Central memory CD4-positive, alpha-beta T cell (primary cell): ENCODE results near the gene ZNF317.

Experiments
- DNase-seq: peaks from one replicate; pipeline ENCODE4 v3.0.0; 2022
- total RNA-seq, 3 experiments: gene quantifications; one replicate each; lab custom pipeline; 2026; lab: John Stamatoyannopoulos, UW

The ZNF317 gene
- total RNA-seq = 78.2 to 94.3 (median 87.2) reads per million in 3 experiments

DNA sequence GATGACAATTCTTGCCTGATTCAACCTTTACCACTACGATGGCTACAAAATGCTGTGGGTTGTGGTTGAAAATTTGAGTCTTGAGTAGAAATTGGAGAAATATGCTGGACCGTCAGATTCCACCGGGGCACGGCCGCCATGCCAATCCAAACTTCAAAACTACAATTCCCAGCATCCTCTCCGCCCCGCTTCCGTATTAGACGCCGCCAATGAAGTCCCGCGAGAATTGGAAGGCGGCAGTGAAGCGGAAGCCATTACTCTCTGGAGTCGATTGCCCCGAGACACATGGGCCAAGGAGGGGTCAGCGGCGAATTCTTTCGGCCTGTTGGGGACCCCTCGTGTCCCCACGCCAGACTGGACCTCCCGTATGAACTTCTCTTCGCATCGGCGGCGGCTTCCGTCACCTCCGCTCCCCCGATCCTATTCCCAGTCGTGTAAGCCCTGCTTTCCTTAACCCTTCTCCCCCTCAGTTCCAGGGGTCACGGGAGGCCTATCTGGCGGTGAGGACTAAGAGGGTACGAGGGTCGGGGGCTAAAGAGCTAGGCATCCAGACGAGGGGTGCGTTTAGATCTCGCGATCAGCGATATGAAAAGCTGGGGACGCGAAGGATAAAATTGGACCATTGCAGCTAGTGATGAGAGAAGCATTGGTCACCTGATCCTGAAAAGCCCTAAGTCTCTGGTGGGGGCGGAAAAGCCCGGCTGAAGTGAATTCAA is at the start of gene ZNF317:
Gene ZNF317, plus strand, starts transcription at position 239 of the 716 bp plus-strand sequence. CDS start 15,620 bp downstream, outside the sequence.
- peak; percentile 88 for DNase-seq

DNA sequence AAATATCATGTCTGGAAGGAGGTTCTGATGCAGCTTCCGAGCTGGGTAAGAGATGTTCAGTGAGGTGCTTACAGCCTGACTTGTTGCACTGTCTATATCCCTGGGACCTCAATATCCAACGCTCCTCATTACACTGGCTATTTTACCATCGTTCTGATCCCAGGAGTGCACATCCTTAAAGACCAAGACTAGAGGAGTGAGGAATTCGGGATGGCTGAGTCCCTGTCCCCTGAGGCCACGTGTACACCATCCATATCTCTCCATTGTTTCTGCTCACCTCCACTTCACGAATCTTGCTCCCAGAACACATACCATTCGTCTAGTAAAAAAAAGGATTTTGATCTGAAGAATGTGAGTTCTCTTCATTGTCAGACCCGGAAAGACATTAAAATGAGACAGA is 32.8 kb upstream of the ZNF317 start, which contains the start of gene OR7G2:
Gene OR7G2, minus strand, starts transcription at position 101 of the 400 bp plus-strand sequence. CDS start 4,232 bp downstream, outside the sequence.
- DNase-seq = no peak

DNA sequence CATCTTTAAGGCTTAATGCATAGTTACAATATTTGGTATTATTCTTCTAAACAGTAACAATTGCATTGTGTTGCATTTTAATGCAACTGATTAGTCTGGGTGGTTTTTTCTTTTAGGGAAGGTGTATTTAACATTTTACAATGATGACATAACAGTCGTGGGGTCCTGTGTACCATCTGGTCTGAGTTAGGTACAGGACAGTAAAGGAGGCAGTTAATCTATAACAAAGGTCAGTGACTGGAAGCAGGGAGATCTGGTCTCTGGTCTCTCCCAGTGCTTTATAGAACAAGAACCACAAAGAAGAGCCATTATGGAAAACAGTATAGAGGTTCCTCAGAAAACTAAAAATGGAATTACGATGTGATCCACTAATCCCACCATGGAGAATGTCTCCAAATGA is 30.2 kb upstream of the ZNF317 start:
- no peak for DNase-seq

DNA sequence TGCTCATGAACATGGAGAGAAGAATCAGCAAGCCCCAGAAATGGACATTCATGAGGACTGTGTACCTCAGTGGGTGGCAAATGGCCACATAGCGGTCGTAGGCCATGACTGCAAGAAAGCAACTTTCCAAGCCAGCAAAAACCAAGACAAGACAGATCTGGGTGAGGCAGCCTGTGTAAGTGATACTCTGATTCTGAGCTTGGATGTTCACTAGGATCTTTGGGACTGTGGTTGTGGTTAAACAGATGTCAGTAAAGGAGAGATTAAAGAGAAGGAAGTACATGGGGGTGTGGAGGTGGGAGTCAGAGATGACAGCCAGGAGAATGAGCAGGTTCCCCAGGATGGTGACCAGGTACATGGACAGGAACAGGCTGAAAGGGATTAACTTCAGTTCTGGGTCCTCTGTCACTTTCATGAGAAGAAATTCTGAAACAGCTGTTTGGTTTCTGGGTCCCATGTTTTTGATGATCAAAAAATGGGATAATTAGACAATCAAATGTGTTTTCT is 24.8 kb upstream of the ZNF317 start, which contains the start of gene OR7G1:
Gene OR7G1, minus strand, starts transcription at position 457 of the 507 bp plus-strand sequence. Its CDS starts 0 bp downstream, at position 457.
- no peak for DNase-seq

DNA sequence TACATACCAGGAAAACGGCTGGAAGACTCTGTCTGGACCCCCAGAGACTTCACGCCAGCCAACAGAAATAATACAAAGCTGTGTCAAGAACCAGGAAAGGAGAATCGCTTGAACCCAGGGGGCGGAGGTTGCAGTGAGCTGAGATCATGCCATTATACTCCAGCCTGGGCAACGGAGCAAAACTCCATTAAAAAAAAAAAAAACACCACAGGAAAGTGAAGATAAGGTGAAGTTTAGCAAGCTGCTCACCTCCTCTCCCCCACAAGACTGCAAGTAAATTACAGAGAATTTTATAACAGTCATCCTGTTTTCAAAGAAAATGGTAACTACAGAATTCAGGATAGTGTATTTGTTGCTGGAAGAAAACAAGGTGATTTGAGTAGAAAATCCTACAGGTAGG is 23.6 kb upstream of the ZNF317 start:
- DNase-seq = no peak

DNA sequence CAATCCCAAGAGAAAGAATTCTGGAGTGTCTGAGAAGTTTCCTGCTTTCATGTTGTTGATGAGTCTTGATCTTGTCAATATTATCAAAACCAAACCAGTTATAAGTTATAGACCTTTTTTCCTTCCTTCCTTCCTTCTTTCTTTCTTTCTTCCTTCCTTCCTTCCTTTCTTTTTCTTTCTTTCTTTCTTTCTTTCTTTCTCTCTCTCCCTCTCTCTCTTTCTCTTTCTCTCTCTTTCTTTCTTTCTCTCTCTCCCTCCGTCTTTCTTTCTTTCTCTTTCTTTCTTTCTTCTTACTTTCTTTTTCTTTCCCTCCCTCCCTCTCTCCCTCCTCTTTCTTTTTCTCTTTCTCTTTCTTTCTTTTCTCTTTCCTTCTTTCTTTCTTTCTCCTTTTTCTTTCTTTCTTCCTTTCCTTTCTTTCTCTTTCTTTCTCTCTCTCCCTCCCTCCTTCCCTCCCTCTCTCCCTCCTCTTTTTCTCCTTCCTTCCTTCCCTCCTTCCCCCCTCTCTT is 13.2 kb upstream of the ZNF317 start, which contains the start of gene OR7G3:
Gene OR7G3, minus strand, starts transcription at position 51 of the 506 bp plus-strand sequence. Its CDS starts 0 bp downstream, at position 51.
- DNase-seq = no peak

DNA sequence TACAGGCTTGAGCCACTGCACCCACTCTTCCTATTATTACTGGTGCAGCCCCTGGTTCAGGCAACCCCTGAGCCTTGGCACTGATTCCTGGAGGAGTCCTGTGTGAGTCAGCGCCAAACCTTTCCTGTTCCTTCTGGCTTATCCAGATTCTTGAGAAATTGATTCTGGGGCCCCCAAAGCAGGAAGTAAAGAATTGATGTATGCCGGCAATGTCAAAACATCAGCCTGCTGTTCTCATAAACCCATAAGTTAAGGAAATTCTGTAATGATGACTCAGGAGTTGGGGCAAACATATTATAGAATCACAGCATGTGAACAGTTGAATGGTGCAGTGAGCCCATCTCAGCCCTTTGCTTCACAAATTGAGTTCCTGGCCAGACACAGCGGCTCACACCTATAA is 12.0 kb upstream of the ZNF317 start:
- no peak for DNase-seq

DNA sequence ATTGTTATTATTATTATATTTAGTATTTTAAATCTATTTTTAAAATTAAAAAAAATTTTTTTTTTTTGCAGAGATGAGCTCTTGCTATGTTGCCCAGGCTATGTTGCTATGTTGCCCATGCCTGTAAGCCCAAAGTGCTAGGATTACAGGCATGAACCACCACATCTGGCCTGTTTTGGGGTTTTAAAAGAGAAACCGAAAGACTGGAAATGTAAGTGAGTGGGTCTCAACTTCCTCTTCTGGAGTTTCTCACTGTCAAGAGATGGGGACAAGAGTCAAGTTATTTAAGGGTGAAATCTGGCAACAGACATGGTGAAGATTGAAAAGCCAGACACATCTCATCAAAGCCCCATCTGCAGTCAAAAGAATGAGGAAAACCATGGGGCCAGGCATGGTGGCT is 9.2 kb upstream of the ZNF317 start:
- no peak for DNase-seq

DNA sequence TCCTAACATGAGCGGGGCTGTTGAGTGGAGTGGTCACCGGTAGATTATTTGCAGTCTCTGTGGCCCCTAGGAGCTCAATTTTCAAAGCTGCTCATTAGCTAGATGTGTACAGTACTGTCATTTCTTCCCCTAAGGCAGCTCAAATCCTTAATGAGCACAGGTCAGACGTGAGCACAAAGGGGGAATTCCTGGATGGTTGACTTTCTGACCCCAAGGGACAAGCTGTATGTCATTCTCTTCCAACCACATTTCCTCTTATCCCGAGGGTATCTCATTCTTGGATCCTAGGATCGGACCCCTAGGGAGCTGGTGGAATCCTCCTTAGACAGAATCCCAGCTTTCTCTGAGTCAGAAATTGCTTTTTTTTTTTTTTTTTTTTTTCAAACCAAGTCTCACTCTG is 7.8 kb upstream of the ZNF317 start:
- DNase-seq = no peak

DNA sequence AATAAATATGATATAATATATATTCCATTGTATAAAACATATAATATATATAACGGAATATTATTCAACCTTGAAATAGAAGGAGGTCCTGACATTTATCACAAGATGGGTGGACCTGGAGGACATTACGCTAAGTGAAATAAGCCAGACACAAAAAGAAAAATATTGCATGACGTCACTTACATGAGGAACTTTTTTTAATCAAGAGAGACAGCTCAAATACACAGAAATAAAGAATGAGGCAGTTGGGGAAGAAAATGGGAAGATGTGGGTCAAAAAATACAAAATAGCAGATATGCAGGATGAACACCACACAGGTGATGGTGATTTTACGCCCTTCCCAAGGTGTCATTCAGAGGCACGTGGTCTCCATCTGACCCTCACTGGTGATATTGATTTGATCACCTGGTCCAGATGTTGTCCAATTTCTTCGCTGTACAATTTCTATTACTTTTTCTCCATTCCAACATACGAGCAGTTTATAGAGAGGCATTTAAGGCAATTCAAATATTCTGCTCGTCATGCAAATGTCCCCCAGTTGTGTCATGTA is 513 bp upstream of the ZNF317 start:
- no peak for DNase-seq

DNA sequence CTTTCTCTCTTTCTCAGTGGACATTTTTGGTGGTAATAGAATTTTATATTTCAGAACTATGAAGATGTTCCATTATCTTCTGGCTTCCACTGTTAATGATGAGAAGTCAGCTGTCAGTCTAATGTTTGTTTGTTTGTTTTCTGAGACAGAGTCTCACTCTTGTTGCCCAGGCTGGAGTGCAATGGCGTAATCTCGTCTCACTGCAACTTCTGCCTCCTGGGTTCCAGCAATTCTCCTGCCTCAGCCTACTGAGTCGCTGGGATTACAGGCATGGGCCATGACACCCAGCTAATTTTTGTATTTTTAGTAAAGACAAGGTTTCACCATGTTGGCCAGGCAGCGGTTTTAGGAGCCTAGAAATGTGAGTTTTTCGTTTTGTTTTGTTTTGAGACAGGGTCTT is 4.7 kb downstream of the ZNF317 start:
- DNase-seq = no peak

DNA sequence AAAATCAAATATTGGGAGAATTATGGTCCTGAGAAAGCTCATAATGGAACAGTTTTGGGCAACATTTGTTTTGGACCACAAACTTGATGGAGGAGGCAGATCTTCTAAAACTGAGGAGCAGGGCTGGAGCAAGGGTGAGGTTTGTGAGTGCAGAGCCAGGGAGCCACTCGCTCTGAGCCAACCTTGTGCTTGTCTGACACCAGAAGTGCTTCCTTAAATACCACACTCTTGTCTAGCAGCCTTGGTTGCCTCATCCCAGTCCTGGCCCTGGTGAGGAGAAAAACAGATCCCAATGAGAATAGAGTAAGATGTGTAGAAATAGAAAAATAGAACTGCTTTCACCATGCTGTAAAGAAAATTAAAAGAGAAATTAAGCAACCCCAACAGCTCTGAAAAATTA is 6.7 kb downstream of the ZNF317 start:
- DNase-seq = no peak

DNA sequence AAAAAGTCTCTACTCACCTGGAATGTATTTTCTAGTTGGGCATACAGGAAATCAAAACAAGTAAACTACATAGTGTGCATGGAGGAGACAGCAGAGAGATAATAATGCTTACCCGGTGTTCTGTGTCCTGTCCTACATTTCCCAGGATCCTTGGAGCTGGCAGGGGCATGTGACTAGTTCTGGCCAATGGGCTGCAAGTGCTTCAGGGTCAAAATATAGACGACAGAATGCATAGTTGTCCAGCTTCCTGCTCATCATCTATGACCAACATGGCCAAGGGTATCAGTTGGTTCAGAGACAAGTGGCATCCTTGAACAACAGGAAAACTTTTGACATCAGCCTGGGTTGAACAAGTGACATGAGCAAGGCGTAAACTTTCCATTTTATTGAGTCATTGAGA is 8.5 kb downstream of the ZNF317 start:
- DNase-seq = no peak

DNA sequence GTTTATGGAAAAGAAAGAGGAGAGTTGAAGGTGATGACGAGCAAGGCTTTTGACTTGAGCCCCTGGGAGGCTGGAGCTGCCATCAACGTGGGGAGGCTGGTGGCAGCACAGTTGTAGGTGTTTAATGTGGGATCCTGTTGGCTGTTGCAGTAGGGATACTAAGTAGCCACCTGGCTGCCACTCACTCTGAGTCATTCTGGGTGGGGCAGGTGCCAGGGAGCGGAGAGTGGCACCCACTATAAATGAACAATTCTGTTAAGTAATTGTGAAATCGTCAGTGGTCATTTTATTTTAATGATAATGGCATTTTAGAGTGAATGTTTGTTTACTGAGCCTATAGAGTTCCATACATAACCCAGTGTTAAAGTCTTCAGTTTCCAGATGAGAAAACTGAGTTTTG is 9.8 kb downstream of the ZNF317 start:
- DNase-seq = no peak

DNA sequence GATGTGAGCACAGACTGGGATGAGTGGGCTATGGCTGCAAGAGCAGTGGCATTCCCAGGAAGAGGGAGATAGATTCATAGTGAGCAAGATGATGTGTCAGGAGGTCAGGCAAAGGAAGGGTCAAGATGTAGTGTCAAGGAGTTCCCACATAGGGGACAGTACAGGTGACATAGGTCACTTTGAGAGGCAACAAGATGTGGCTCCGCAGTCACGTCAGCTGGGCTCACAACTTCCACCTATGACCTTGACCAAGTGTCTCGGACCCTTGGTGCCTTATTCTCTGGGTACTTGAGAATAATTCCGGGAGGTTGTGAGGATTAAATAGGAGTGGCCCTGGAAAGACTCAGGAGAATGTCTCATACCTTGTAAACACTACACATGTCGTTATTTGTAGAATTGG is 10.5 kb downstream of the ZNF317 start:
- no peak for DNase-seq

DNA sequence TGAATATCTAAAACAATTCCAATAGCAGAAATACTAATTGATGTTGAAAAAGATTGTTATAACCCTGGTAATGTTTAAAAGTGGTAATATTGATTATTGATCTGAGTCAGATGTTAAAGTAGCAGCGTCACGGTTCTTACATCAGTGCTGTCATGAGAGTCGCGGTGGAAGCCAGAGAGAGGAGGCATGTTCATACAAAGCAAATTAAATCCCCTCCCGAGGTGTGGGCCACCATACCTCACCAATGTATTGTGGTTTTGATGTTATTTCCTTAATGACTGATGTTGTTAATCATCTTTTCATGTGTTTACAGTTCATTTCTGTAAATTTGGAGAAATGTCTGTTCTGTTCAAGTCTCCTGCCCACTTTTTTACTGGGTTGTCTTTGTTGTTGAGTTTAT is 11.2 kb downstream of the ZNF317 start:
- DNase-seq = no peak

DNA sequence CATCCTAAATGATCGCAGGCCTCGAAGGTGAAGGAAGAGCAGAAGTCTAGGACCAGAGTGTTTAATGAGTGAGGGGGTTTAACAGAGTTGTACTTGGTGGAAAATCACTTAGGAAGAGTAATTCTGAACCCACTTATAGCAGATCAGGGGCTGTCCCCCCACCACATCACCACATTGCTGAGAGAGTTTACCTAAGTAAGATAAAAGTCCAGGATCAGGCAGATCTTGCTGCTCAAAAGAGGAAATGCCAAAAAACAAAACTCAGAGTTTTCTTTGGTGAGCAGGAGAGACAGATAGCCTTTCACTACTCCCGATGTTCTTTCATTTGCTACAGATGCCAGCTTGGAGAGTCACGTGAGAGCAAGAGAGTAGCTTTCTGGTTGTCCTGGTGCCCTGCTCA is 15.4 kb downstream of the ZNF317 start:
- no peak for DNase-seq

DNA sequence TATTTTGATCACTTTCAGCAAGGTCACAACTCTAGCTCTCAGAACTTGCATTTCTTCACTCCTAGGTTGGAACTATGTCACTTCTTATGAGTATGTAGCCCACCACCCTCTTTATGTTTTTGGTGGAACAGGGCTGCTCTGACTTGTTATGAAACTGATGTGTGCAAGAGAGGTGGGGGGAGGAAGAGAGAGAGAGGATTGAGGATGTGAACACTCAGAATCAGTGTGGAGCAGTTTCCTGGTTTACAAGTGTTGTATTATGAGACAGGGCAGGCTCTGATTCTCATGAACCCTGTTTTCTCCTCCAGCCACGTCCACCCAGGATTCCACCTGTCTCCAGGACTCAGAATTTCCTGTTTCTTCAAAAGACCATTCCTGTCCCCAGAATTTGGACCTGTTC is 16.1 kb downstream of the ZNF317 start:
- no peak for DNase-seq

DNA sequence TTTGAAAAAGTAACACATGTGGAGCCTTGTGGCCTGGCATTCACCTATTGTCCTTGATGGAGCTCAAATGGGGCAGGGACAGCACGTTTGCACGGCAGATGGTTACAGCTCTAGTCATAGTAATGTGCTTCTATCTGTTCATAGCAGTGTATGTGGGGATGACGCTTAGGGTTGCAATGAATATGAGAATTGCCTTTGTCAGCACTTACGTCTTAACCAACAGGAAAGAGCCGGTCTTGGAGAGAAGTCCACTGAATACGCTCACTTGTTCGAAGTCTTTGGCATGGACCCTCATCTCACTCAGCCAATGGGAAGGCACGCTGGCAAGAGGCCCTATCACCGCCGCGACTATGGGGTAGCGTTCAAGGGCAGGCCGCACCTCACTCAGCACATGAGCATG is 19.7 kb downstream of the ZNF317 start:
- DNase-seq = no peak

DNA sequence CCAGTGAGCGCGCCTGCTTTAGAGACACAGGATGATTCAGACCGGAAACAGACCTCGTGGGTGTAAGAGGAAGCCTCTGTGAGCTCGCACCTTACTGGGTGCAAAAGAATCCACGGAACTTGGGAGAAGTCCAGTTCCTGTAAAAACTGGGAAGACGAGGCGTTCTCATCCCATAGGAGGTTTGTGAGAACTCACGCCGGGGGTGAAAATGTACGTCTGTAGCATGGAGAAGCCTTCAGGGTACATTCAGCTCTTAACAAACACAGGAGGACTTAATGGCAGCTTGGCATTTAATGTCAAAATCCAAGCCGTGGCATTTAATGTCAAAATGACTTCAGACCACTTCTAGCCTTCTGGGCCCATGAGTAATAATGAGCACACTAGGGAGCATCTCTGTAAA is 21.2 kb downstream of the ZNF317 start:
- no peak for DNase-seq

DNA sequence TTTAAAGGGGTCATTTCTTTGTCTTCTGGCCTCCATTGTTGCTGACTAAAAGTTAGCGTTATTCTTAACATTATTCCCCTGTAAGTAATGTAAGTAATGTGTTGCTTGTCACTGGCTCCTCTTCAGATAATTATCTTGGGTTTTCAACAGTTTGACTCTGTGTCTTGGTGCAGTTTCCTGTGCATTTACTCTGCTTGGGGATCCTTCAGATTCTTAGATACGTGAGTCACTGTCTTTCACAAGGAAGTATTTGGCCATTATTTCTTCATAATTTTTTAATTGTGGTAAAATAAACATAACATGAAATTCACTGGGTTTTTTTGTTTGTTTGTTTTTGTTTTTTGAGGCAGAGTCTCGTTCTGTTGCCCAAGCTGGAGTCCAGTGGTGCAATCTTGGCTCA is 25.1 kb downstream of the ZNF317 start:
- DNase-seq = no peak

DNA sequence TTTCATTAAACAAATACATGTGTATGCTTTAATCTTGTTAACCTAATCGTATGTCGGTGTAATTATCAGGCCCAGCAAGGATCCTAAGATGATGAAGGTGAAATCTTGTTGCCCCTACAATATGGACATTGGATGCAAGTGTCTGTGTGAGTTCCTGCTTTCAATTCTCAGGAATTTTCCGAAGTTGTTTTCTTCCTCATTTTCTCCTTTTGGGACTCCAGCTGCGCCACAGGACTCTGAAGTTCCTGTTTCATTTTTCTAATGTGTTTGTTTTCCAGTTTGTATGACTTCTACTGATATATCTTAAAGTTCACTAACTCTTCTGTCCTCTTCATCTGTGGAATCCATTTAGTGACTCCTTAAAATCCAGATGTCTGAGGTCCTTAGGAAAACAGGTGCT is 26.6 kb downstream of the ZNF317 start:
- DNase-seq = no peak

DNA sequence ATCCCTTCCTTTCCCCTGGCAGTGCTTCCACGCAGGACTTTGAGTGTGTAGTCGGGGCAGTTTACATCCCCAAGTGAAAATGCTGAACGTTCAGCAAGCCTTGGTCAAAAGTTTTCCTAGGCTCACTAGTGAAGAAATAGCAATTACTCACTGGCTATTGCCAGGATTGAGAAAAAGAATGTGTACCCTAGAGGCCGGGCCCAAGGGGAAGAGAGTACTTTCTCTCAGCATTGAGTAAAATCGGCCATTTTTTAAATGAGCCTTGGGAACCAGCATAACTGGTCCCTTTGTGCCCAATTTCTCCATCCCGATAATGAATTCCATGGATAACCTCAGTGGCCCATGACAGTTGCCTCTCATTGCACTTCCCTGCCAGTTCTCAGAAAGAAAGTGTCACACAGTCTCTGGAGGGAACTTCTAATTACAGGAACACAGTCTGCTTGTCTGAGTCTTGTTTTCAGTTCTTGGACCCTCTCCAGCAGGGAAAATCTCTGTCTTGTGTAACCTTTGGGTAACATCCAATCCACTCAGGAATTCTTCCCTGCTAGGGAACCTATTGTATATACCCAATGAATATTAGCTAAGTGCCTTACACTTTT is 31.3 kb downstream of the ZNF317 start:
- DNase-seq = no peak

DNA sequence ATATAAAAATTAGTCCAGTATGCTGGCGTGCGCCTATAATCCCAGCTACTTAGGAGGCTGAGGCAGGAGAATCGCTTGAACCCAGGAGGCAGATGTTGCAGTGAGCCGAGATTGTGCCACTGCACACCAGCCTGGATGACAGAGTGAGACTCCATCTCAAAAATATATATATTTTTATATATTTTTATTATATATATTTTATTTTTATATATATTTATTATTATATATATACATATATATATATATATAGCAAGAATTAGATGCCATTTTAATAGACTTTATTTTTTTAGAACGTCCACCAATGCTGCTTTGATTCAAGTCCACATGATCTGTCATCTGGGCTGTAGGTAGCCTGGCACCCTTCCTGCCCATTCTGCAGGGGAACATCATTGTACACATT is 35.1 kb downstream of the ZNF317 start:
- DNase-seq = no peak
